Stomach (tissue), 9 donors: ENCODE data around the gene PSAP. TPM values are rescaled to one million over a fixed set of nuclear protein-coding genes. Genes with fewer than 3 reads are reported as not detected.

ENCODE experiments used
- DNase-seq, 2 donors: peaks; one replicate each; pipeline versions ENCODE4 v3.0.0 to v3.0.0-alpha.2; 2013 to 2019
- H3K27ac ChIP-seq, 5 donors: fragments of 200-600 bp in 4 of 5; sonication (generic) in 4 of 5; one replicate each; pipeline ENCODE4 v1.5.1; 2013 to 2019; ENCODE audit warnings: mild to moderate bottlenecking in 1 of 5, moderate library complexity in 1 of 5
- H3K27me3 ChIP-seq, 3 donors: fragments of 200-600 bp; sonication (generic); one replicate each; pipeline ENCODE4 v1.5.1; 2017 to 2019; ENCODE audit warnings: mixed run types in 1 of 3
- H3K36me3 ChIP-seq, 4 donors: fragments of 200-600 bp; sonication (generic); 1 replicate in 3 of 4; 2 replicates in 1 of 4; pipeline ENCODE4 v1.5.1; 2016 to 2019
- H3K4me1 ChIP-seq, 4 donors: fragments of 200-600 bp; sonication (generic); one replicate each; pipeline ENCODE4 v1.5.1; 2016 to 2019
- H3K4me3 ChIP-seq, 4 donors: fragments of 200-600 bp; sonication (generic) in 3 of 4; one replicate each; pipeline ENCODE4 v1.5.1; 2016 to 2019; ENCODE audit warnings: mild to moderate bottlenecking in 1 of 4
- H3K9me3 ChIP-seq, 4 donors: fragments of 200-600 bp; sonication (generic); one replicate each; pipeline ENCODE4 v1.5.1; 2016 to 2019
- EP300 ChIP-seq: sonication (generic); formaldehyde crosslinking; IDR thresholded peaks from one replicate; pipeline ENCODE4 v1.6.1; 2017; ENCODE audit warnings: antibody characterized with exemption
- POLR2A ChIP-seq, 4 donors: fragments of 450-650 bp; IDR thresholded peaks; one replicate each; pipeline ENCODE4 v1.6.1; 2016; ENCODE audit warnings: antibody characterized with exemption in 4 of 4, control low read depth in 2 of 4, mild to moderate bottlenecking in 1 of 4, moderate library complexity in 1 of 4
- POLR2AphosphoS5 ChIP-seq, 3 donors: sonication (generic); formaldehyde crosslinking; IDR thresholded peaks; one replicate each; pipeline ENCODE4 v1.6.1; 2016; ENCODE audit warnings: antibody characterized with exemption in 3 of 3
- WGBS, 5 donors: extraction: QIAGEN DNeasy Blood & Tissue Kit in 3 of 5; methylation state at CpG; one replicate each; pipeline versions ENCODE4 v1.1.5 to v1.1.7; 2013 to 2018; 5-methylcytosine and 5-hydroxymethylcytosine counted together
- intact Hi-C: fragments of 100-400 bp; cut with DNase I; formaldehyde crosslinking; loops from one replicate; pipeline ENCODE4 v1.15.1; 2023; ENCODE audit warnings: low total_unique reads
- polyA plus RNA-seq, 3 donors: library from polyadenylated mRNA; stranded (reverse); fragments of 200-250 nt; gene quantifications; one replicate each; pipeline ENCODE4 v1.2.3, GENCODE V29; 2013
- total RNA-seq, 5 donors: library from RNA; depleted of rRNA; stranded (reverse); fragments of >200 nt; gene quantifications; one replicate each; pipeline versions ENCODE4 v1.1.0 to v1.2.3, GENCODE V29; 2014 to 2016
- TF ChIP-seq, protein P1 (sequence below), 7 experiments: fragments of 450-650 bp in 4 of 7; fragments of 200-600 bp in 3 of 7; sonication (generic) in 3 of 7; IDR thresholded peaks; one replicate each; pipeline ENCODE4 v1.5.1; 2016 to 2019; ENCODE audit warnings: antibody characterized with exemption in 7 of 7, control low read depth in 2 of 7, mild to moderate bottlenecking in 1 of 7
- donor health status: healthy with polysubstance abuse.
- donor health status: Bipolar disorder and iron deficiency.
- donor health status: healthy.

PSAP gene
- total and polyA plus RNA-seq, 8 donors = 174 to 709 (median 413) TPM

GRCh38 chr10:71782221-71782916 lies 68.7 kb downstream of the PSAP start:
- Histone ChIP-seq H3K9me3 (no peaks in the 10 kb centered on the region), H3K27me3 (no peaks in the 10 kb centered on the region), H3K4me1 (peaks cover 0 to 15% (median 3%) of the 10 kb centered on the region in 4 donors), H3K4me3 (no peak overlapping the region), H3K36me3 (no peaks in the 10 kb centered on the region), H3K27ac (no peak overlapping the region)
- TF ChIP-seq POLR2AphosphoS5 (IDR thresholded peaks at IDR 0.05) (no peak), POLR2A (IDR thresholded peaks at IDR 0.05) (no peak), EP300 (no peak)
- TF ChIP-seq, protein P1, sequence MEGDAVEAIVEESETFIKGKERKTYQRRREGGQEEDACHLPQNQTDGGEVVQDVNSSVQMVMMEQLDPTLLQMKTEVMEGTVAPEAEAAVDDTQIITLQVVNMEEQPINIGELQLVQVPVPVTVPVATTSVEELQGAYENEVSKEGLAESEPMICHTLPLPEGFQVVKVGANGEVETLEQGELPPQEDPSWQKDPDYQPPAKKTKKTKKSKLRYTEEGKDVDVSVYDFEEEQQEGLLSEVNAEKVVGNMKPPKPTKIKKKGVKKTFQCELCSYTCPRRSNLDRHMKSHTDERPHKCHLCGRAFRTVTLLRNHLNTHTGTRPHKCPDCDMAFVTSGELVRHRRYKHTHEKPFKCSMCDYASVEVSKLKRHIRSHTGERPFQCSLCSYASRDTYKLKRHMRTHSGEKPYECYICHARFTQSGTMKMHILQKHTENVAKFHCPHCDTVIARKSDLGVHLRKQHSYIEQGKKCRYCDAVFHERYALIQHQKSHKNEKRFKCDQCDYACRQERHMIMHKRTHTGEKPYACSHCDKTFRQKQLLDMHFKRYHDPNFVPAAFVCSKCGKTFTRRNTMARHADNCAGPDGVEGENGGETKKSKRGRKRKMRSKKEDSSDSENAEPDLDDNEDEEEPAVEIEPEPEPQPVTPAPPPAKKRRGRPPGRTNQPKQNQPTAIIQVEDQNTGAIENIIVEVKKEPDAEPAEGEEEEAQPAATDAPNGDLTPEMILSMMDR (IDR thresholded peaks at IDR 0.05) = no peak
- intact Hi-C loops = no loop called here
- WGBS, 5 donors = 75 to 85% (median 76%) methylated on average over 5 to 6 of the region's 6 CpGs
- DNase-seq = no peak

DNA sequence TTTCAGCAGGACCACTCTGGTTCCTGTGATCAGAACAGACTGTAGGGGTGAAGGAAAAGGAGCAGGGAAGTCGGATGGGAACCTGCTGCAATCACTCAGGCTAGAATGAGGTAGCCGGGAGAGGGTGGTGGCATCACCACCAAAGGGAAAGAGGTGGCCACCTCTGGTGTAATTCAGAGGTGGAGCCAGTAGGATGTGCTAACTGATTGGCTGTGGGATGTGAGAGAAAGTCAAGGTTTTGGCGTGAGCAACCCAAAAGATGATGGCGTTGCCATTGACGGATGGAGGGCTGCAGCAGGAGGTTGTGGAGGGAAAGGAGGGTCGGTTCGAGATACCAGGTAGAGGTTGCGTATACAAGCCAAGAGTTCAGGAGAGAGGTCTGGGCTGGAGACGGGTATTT lies 70.3 kb downstream of the PSAP start:
- intact Hi-C loops = no loop called here
- TF ChIP-seq POLR2AphosphoS5 (IDR thresholded peaks at IDR 0.05) (no peak), EP300 (no peak), POLR2A (IDR thresholded peaks at IDR 0.05) (no peak)
- TF ChIP-seq, protein P1 (IDR thresholded peaks at IDR 0.05) = no peak
- DNase-seq = no peak
- H3K9me3 ChIP-seq = no peaks in the 10 kb centered on the region
- peaks cover 0 to 30% (median 3%) of the 10 kb centered on the region in 4 donors for H3K4me1 ChIP-seq
- no peaks in the 10 kb centered on the region for H3K36me3 ChIP-seq
- no peak overlapping the region for H3K4me3 ChIP-seq
- H3K27ac ChIP-seq = no peak overlapping the region
- 75 to 84% (median 82%) methylated on average over 9 of the region's 9 CpGs for WGBS, 5 donors
- H3K27me3 ChIP-seq = no peaks in the 10 kb centered on the region

- peaks cover 0 to 35% (median 5%) of the 10 kb centered on the region in 4 donors for H3K4me1 ChIP-seq
- no peak overlapping the region for H3K4me3 ChIP-seq
- H3K9me3 ChIP-seq = no peaks in the 10 kb centered on the region
- WGBS, 5 donors = 90 to 93% (median 93%) methylated on average over 7 of the region's 7 CpGs
- no peak overlapping the region for H3K27ac ChIP-seq
- no peak for TF ChIP-seq EP300
- no peak for TF ChIP-seq POLR2A (IDR thresholded peaks at IDR 0.05)
- TF ChIP-seq POLR2AphosphoS5 (IDR thresholded peaks at IDR 0.05) = no peak
- TF ChIP-seq, protein P1 (IDR thresholded peaks at IDR 0.05) = no peak
- intact Hi-C loops = no loop called here
- H3K27me3 ChIP-seq = no peaks in the 10 kb centered on the region
- DNase-seq = no peak
- no peaks in the 10 kb centered on the region for H3K36me3 ChIP-seq
Measured at GRCh38 chr10:71780156-71780555, 70.9 kb downstream of the PSAP start.

- 79 to 91% (median 87%) methylated on average over 6 of the region's 6 CpGs for WGBS, 5 donors
- no peaks in the 10 kb centered on the region for H3K27me3 ChIP-seq
Measured at GRCh38 chr10:71779641-71780040, 71.4 kb downstream of the PSAP start.

More at GRCh38 chr10:71779641-71780040, 71.4 kb downstream of the PSAP start:
- no peaks in the 10 kb centered on the region for H3K9me3 ChIP-seq
- H3K4me3 ChIP-seq = no peak overlapping the region
- intact Hi-C loops = no loop called here
- H3K27ac ChIP-seq = no peak overlapping the region
- H3K4me1 ChIP-seq = peaks cover 3 to 40% (median 10%) of the 10 kb centered on the region in 4 donors
- no peak for DNase-seq
- no peak for TF ChIP-seq EP300
- no peak for TF ChIP-seq POLR2AphosphoS5 (IDR thresholded peaks at IDR 0.05)
- TF ChIP-seq, protein P1 (IDR thresholded peaks at IDR 0.05) = no peak
- TF ChIP-seq POLR2A (IDR thresholded peaks at IDR 0.05) = no peak
- H3K36me3 ChIP-seq = no peaks in the 10 kb centered on the region
